Smooth muscle cell (in vitro differentiated cells): ENCODE results near the gene NMRK2. TPM values are rescaled to one million over a fixed set of nuclear protein-coding genes. Genes with fewer than 3 reads are reported as not detected.
A peak's percentile ranks its signal among the peaks of the same experiment; 100 is the strongest.

Experiments used
- DNase-seq: peaks from one replicate; lab custom pipeline; 2025; ENCODE audit not compliant: unreplicated experiment; lab: John Stamatoyannopoulos, UW
- H2AFZ ChIP-seq: fragments of 200-600 bp; sonication (generic); 2 replicates; pipeline ENCODE4 v1.6.0; 2016; ENCODE audit warnings: antibody characterized with exemption, low read depth, mild to moderate bottlenecking
- H3F3A ChIP-seq: fragments of 200-600 bp; sonication (generic); 2 replicates; pipeline ENCODE4 v1.6.0; 2017; ENCODE audit warnings: antibody characterized with exemption, low read depth
- H3K27ac ChIP-seq: fragments of 200-600 bp; sonication (generic); 2 replicates; pipeline ENCODE4 v1.5.1; 2016; ENCODE audit warnings: low read depth, mild to moderate bottlenecking
- H3K27me3 ChIP-seq: fragments of 200-600 bp; sonication (generic); 2 replicates; pipeline ENCODE4 v1.6.1; 2016; ENCODE audit warnings: low read depth, mild to moderate bottlenecking
- H3K36me3 ChIP-seq: fragments of 200-600 bp; sonication (generic); 2 replicates; pipeline ENCODE4 v1.5.1; 2016; ENCODE audit warnings: low read depth
- H3K4me1 ChIP-seq: fragments of 200-600 bp; sonication (generic); 2 replicates; pipeline ENCODE4 v1.5.1; 2016; ENCODE audit warnings: low read depth
- H3K4me2 ChIP-seq: fragments of 200-600 bp; sonication (generic); 2 replicates; pipeline ENCODE4 v1.6.0; 2016; ENCODE audit warnings: mild to moderate bottlenecking
- H3K4me3 ChIP-seq: fragments of 200-600 bp; sonication (generic); 2 replicates; pipeline ENCODE4 v1.5.1; 2016; ENCODE audit warnings: mild to moderate bottlenecking
- H3K79me2 ChIP-seq: fragments of 200-600 bp; sonication (generic); 2 replicates; pipeline ENCODE4 v1.6.0; 2016; ENCODE audit warnings: low read depth, mild to moderate bottlenecking
- H3K9ac ChIP-seq: fragments of 200-600 bp; sonication (generic); 2 replicates; pipeline ENCODE4 v1.6.0; 2016; ENCODE audit warnings: low read depth
- H3K9me3 ChIP-seq: fragments of 200-600 bp; sonication (generic); replicated peaks from 2 replicates; pipeline ENCODE4 v1.5.1; 2016; ENCODE audit warnings: low read depth
- H4K20me1 ChIP-seq: fragments of 200-600 bp; sonication (generic); 2 replicates; pipeline ENCODE4 v1.6.0; 2016; ENCODE audit warnings: low read depth
- WGBS: methylation state at CpG from one replicate; pipeline ENCODE4 v1.1.7; 2016; ENCODE audit warnings: low lambda C conversion rate; 5-methylcytosine and 5-hydroxymethylcytosine counted together
- polyA plus RNA-seq: library from polyadenylated mRNA; unstranded; fragments of >200 nt; fragmentation: Nextera tagmentation; extraction: Ambion mirVana; gene quantifications from 2 replicates; pipeline ENCODE4 v1.2.1, GENCODE V29; 2016
- total RNA-seq: library from RNA; depleted of rRNA; stranded (reverse); fragments of >200 nt; gene quantifications from 2 replicates; pipeline ENCODE4 v1.2.3, GENCODE V29; 2014
- TF ChIP-seq, protein P1 (sequence below): fragments of 200-600 bp; sonication (generic); IDR thresholded peaks from 2 replicates; pipeline ENCODE4 v1.5.1; 2017; ENCODE audit warnings: borderline replicate concordance, mild to moderate bottlenecking, antibody characterized with exemption; ENCODE audit not compliant: insufficient read depth, poor library complexity, severe bottlenecking

The NMRK2 gene
- total and polyA plus RNA-seq, 2 experiments from 2014 or later: not detected

DNA sequence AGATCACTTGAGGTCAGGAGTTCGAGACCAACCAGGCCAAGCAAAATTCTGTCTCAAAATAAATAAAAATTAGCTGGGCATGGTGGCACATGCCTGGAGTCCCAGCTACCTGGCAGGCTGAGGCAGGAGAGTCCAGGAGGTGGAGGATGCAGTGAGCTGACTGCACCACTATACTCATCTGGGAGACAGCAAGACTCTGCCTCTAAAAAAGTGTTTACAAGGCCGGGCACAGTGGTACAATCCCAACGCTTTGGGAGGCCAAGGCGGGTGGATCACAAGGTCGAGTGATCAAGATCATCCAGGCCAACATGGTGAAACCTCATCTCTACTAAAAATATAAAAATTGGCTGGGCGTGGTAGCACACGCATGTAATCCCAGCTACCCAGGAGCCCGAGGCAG is 42.3 kb downstream of the NMRK2 start:
- TF ChIP-seq, protein P1, sequence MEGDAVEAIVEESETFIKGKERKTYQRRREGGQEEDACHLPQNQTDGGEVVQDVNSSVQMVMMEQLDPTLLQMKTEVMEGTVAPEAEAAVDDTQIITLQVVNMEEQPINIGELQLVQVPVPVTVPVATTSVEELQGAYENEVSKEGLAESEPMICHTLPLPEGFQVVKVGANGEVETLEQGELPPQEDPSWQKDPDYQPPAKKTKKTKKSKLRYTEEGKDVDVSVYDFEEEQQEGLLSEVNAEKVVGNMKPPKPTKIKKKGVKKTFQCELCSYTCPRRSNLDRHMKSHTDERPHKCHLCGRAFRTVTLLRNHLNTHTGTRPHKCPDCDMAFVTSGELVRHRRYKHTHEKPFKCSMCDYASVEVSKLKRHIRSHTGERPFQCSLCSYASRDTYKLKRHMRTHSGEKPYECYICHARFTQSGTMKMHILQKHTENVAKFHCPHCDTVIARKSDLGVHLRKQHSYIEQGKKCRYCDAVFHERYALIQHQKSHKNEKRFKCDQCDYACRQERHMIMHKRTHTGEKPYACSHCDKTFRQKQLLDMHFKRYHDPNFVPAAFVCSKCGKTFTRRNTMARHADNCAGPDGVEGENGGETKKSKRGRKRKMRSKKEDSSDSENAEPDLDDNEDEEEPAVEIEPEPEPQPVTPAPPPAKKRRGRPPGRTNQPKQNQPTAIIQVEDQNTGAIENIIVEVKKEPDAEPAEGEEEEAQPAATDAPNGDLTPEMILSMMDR: no peak
- H3K4me2 ChIP-seq: no peak overlapping the region
- no peak overlapping the region for H2AFZ ChIP-seq
- no peak overlapping the region for H3K4me3 ChIP-seq
- H3F3A ChIP-seq: peaks cover 57% of the 10 kb centered on the region
- H4K20me1 ChIP-seq: peaks cover 72% of the 10 kb centered on the region
- H3K9ac ChIP-seq: no peak overlapping the region
- no peak for DNase-seq
- 97% methylated on average over 8 of the region's 8 CpGs for WGBS
- H3K27ac ChIP-seq: no peak overlapping the region
- peaks cover 58% of the 10 kb centered on the region for H3K79me2 ChIP-seq
- H3K36me3 ChIP-seq: peaks cover 2% of the 10 kb centered on the region
- H3K9me3 ChIP-seq: no peaks in the 10 kb centered on the region
- H3K4me1 ChIP-seq: no peaks in the 10 kb centered on the region
- H3K27me3 ChIP-seq: no peaks in the 10 kb centered on the region

DNA sequence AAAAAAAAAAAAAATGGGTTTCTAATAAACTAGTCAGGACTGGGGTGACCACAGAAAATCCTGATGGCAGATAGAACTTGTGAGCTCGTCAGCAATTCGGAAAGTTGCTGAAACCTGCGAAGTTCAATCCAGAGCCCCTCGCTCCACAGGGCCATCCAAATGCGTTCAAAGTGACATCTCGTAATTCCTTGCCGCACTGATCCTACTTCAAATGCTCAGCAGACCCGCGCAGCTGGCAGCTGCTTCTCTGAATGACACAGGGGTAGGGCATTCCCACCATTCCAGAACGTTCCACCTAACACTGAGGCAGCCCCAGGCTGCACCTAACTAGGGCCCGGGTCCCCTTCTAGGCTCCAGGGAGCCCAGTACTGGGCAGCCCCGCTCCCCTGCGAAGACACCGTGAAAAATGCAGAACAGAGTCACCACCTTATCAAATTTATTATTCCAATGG is 42.8 kb downstream of the NMRK2 start:
- 93% methylated on average over 14 of the region's 14 CpGs for WGBS
- no peak for DNase-seq
- no peak overlapping the region for H2AFZ ChIP-seq
- TF ChIP-seq, protein P1: no peak
- H3K9ac ChIP-seq: no peak overlapping the region
- H4K20me1 ChIP-seq: peaks cover 76% of the 10 kb centered on the region
- H3K27me3 ChIP-seq: no peaks in the 10 kb centered on the region
- no peaks in the 10 kb centered on the region for H3K4me1 ChIP-seq
- H3F3A ChIP-seq: peaks cover 62% of the 10 kb centered on the region
- H3K4me3 ChIP-seq: no peak overlapping the region
- H3K9me3 ChIP-seq: no peaks in the 10 kb centered on the region
- H3K27ac ChIP-seq: peak overlapping the region; percentile 1
- no peak overlapping the region for H3K4me2 ChIP-seq
- H3K79me2 ChIP-seq: peaks cover 58% of the 10 kb centered on the region
- H3K36me3 ChIP-seq: peaks cover 3% of the 10 kb centered on the region

DNA sequence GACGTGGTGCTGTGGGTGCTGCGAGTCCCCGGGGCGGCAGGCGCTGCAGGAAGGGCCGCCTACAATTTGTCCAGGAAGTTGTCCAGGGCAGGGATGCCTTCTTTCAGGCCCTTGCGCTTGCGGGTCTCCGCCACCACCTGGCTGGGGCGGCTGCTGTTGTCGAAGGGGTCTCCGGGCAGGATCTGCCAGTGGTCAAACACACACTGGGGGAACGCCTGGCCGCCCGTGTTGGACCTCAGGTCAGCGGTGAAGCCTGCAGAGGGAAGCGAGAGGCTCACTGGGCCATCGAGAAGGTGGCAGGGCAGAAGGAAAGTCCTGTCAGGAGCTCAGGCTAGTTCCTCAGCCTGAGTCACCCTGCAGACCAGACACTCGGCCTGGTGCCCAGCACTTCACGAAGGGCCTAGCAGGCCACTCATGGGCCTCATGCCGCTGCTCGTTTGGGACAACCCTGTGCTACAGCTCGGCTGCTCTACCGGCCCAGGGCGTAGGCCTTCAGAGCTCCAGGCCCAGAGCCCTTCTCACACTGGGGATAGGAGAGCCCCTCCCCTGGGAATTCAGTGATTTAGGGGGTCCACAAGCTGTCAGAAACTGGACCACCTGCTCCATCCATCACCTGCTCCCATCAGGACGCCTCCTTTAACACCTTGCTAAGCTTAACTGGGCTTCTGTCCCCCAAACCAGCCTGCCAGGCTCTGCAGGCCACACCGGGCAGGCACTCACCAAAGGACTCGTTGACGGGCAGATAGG is 43.8 kb downstream of the NMRK2 start:
- Histone ChIP-seq H2AFZ (no peak overlapping the region), H3K4me3 (no peak overlapping the region), H3K36me3 (peaks cover 10% of the 10 kb centered on the region), H3K79me2 (peaks cover 66% of the 10 kb centered on the region), H3K4me2 (no peak overlapping the region), H4K20me1 (peaks cover 81% of the 10 kb centered on the region), H3K27me3 (no peaks in the 10 kb centered on the region), H3K9me3 (no peaks in the 10 kb centered on the region), H3K27ac (peak overlapping the region; percentile 15), H3F3A (peaks cover 68% of the 10 kb centered on the region), H3K9ac (no peak overlapping the region), H3K4me1 (no peaks in the 10 kb centered on the region)
- TF ChIP-seq, protein P1: no peak
- no peak for DNase-seq
- WGBS: 96% methylated on average over 27 of the region's 29 CpGs
